ENCODE measurements around the gene MAP3K13.

MAP3K13 gene

DNA sequence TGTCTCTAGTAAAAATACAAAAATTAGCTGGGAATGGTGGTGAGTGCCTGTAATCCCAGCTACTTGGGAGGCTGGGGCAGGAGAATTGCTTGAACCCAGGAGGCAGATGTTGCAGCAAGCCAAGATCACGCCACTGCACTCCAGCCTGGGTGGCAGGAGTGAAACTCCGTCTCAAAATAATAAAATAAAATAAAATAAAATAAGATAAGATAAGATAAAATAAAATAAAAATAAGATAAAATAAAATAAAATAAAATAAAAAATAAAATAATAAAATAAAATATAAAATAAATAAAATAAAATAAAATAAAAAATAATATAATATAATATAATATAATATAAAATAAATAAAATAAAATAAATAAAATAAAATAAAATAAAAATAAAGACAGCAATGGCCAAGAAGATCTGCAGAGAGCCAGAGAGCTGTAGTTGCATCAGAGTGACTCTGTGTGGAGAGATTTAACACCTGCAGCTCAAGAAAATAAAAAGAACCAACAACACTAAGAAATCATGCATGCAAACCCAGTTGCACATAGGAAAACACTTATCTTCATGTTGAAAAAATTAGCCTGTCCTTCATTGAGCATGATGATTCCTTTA is 163.5 kb downstream of the MAP3K13 start:
- H3K9me3 Mint-ChIP-seq = no peaks in the 10 kb centered on the region
- H3K27ac Mint-ChIP-seq = no peak overlapping the region
- H3K36me3 Mint-ChIP-seq = no peaks in the 10 kb centered on the region
- no peak overlapping the region for H3K4me3 Mint-ChIP-seq
- no peak for DNase-seq (ENCODE audit: low spot score in 2 of 2)
- ATAC-seq = no peak
- H3K4me1 Mint-ChIP-seq = no peaks in the 10 kb centered on the region

DNA sequence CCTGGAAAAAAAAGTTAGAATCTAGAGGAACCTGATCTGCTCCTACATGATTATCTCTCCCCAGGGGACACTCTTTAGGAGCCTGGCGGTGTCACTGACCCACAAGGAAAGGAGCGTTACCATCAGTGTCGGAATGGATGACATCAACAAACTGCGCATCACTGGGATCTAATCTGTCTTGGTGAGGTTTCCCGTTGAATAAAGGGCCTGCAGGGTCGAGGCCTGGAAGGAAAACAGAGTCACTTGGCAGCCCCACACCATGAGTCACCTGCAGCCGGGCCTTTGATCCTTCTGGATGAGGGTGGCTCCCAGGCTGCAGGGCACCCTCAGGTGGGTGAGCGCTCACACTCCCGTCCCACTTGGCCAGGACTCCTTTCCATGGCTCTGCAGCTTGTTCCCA is 164.4 kb downstream of the MAP3K13 start:
- H3K27ac Mint-ChIP-seq = no peak overlapping the region
- H3K4me3 Mint-ChIP-seq = no peak overlapping the region
- H3K9me3 Mint-ChIP-seq = no peaks in the 10 kb centered on the region
- no peak for DNase-seq (ENCODE audit: low spot score in 2 of 2)
- H3K4me1 Mint-ChIP-seq = no peaks in the 10 kb centered on the region
- no peaks in the 10 kb centered on the region for H3K36me3 Mint-ChIP-seq
- no peak for ATAC-seq

DNA sequence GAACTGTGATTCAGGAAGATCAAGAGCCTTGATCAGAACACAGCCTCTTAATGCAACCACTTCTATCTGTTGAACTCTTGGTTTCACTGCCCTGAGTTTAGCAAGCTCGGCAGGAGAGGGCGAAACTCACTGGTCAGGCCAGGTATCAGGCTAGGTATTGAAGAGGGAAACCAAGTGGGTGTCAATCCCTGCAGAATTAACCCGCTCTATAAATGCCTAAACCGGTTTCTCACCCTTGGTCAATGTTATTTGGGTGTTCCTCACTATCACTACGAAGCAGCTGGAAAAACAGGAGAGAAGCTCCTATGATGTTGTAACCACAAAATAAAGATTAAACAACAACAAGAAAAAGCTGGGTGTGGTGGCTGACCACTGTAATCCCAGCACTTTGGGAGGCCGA is 165.6 kb downstream of the MAP3K13 start:
- no peaks in the 10 kb centered on the region for H3K9me3 Mint-ChIP-seq
- no peaks in the 10 kb centered on the region for H3K4me1 Mint-ChIP-seq
- DNase-seq (ENCODE audit: low spot score in 2 of 2) (no peak), ATAC-seq (no peak)
- H3K36me3 Mint-ChIP-seq = no peaks in the 10 kb centered on the region
- no peak overlapping the region for H3K4me3 Mint-ChIP-seq
- no peak overlapping the region for H3K27ac Mint-ChIP-seq

GRCh38 chr3:185530856-185531255 is 167.9 kb downstream of the MAP3K13 start:
- no peaks in the 10 kb centered on the region for H3K9me3 Mint-ChIP-seq
- H3K27ac Mint-ChIP-seq = no peak overlapping the region
- ATAC-seq = no peak
- H3K4me3 Mint-ChIP-seq = no peak overlapping the region
- DNase-seq (ENCODE audit: low spot score in 2 of 2) = no peak
- no peaks in the 10 kb centered on the region for H3K36me3 Mint-ChIP-seq
- H3K4me1 Mint-ChIP-seq = no peaks in the 10 kb centered on the region

DNA sequence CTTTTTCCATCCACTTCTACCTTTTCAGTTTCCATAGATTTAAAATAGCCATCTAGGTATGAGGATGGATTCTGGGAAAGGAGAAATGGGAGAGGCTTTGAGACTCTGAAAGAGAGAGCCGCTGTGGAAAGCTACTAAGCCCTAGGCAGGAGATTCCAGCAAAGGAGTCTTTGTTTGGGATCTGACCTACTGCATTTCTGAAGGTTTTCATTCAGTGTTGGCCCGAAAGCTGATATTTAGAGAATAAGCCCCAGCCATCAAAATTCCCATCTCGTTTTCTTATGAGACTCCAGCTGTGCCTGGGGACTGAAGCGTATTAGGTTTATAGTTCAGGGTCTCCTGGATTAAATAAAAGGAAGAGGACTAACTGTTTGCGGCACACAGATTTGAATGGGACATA is 170.0 kb downstream of the MAP3K13 start:
- Mint-ChIP-seq H3K4me3 (no peak overlapping the region), H3K27ac (no peak overlapping the region), H3K4me1 (peaks cover 7% of the 10 kb centered on the region), H3K36me3 (no peaks in the 10 kb centered on the region), H3K9me3 (no peaks in the 10 kb centered on the region)
- DNase-seq (ENCODE audit: low spot score in 2 of 2) (no peak), ATAC-seq (no peak)

- H3K4me1 Mint-ChIP-seq = peaks cover 7% of the 10 kb centered on the region
- H3K9me3 Mint-ChIP-seq = no peaks in the 10 kb centered on the region
- DNase-seq (ENCODE audit: low spot score in 2 of 2) (no peak), ATAC-seq (no peak)
- no peak overlapping the region for H3K27ac Mint-ChIP-seq
- H3K36me3 Mint-ChIP-seq = no peaks in the 10 kb centered on the region
- no peak overlapping the region for H3K4me3 Mint-ChIP-seq
Observed at GRCh38 chr3:185534511-185534910, 171.6 kb downstream of the MAP3K13 start.

GRCh38 chr3:185537369-185537970 is 174.5 kb downstream of the MAP3K13 start:
- Mint-ChIP-seq H3K4me1 (peaks cover 7% of the 10 kb centered on the region), H3K9me3 (no peaks in the 10 kb centered on the region), H3K4me3 (peak overlapping the region; percentile 11), H3K36me3 (no peaks in the 10 kb centered on the region), H3K27ac (peak overlapping the region; percentile 24)
- ATAC-seq (peak; percentile 98), DNase-seq (ENCODE audit: low spot score in 2 of 2) (peak in 1 of 2 donors; percentile 68)

All from stimulated activated effector memory CD8-positive, alpha-beta T cell treated with anti-CD3 and anti-CD28 coated beads, Interleukin-12 subunit alpha, Interleukin-12 subunit beta, amount 100 ng/mL, for 72 hours (primary cell).